Activated CD8-positive, alpha-beta memory T cell treated with anti-CD3 and anti-CD28 coated beads, Interleukin-2, amount 10 ng/mL, durations not matched to agents 7 days and 5 days (primary cell): ENCODE results near the gene LETM1. TPM values are rescaled to one million over a fixed set of nuclear protein-coding genes. Genes with fewer than 3 reads are reported as not detected.

ENCODE experiments used
- ATAC-seq: fragments of 150-1000 bp; cut with Tn5 transposase; one replicate; pipeline ENCODE4 v1.10.0; 2021; ENCODE audit warnings: moderate library complexity
- CTCF ChIA-PET: fragments of 350-600 bp; sonication (Branson Sonifier 250); formaldehyde crosslinking; loops from one replicate; lab custom pipeline; 2021; ENCODE audit warnings: antibody characterized with exemption; lab: Charles Lee
- DNase-seq: peaks from one replicate; pipeline ENCODE4 v3.0.0-alpha.2; 2020
- H3K27ac Mint-ChIP-seq: one replicate; pipeline ENCODE4 v1.8.0; 2021; ENCODE audit warnings: mild to moderate bottlenecking, mixed read lengths
- H3K27me3 Mint-ChIP-seq: one replicate; pipeline ENCODE4 v1.8.0; 2021; ENCODE audit warnings: mixed read lengths
- H3K36me3 Mint-ChIP-seq: one replicate; pipeline ENCODE4 v1.8.0; 2021; ENCODE audit warnings: mild to moderate bottlenecking, mixed read lengths
- H3K4me1 Mint-ChIP-seq: one replicate; pipeline ENCODE4 v1.8.0; 2021; ENCODE audit warnings: mixed read lengths
- H3K4me3 Mint-ChIP-seq: one replicate; pipeline ENCODE4 v1.8.0; 2021; ENCODE audit warnings: mild to moderate bottlenecking, moderate library complexity, mixed read lengths
- H3K9me3 Mint-ChIP-seq: one replicate; pipeline ENCODE4 v1.8.0; 2022; ENCODE audit warnings: low read depth, mixed read lengths
- total RNA-seq, 2 experiments: library from RNA; stranded (reverse); gene quantifications; one replicate each; pipeline ENCODE4 v1.2.3, GENCODE V29; 2021

The LETM1 gene
- total RNA-seq, 2 experiments from 2014 or later: 51.1 to 73.7 TPM

DNA sequence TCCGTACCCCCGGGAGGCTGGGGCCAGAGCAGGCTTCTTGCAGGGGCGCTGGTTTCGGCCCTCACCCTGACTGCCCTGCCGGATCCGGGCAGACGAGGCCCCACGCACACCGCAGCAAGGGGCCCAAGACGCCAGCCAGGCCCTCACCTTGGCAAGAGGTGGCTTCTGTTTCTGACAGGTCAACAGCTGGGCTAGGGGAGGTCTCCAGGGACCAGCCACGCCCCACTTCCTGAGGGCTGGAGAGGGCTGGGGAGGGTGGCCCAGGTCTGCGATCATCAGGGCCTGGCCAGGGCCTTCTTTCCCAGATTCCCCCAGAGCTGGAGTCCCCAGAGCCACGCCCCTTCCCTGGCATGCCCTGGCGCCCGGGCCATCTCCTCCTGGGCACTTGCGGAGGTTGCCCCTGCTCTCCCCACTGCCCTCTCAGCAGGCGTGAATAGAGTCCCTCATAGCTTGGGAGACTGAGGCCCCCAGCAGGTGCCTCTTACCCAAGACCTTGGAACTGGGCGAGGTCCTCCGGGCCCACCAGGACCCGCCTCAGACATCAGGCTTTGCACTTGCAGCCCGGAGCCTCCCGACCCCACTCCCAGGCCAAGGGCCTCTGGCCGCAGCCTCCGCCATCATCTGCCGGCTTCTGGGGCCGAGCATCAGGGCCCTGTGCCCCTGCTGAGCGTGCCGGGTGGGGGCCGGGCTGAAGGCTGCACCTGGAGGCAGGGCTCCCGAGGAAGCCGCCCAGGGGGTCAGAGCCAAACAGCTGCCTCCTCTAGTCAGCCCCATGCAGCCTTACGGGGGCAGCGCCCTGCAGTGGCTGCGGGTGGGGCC lies 69.2 kb downstream of the LETM1 start:
- Mint-ChIP-seq H3K36me3 (no peaks in the 10 kb centered on the region), H3K9me3 (no peaks in the 10 kb centered on the region), H3K4me1 (no peaks in the 10 kb centered on the region), H3K27me3 (peaks cover 15% of the 10 kb centered on the region), H3K27ac (no peak overlapping the region), H3K4me3 (no peak overlapping the region)
- DNase-seq: no peak
- ATAC-seq: no peak
- CTCF ChIA-PET: no interaction called here

DNA sequence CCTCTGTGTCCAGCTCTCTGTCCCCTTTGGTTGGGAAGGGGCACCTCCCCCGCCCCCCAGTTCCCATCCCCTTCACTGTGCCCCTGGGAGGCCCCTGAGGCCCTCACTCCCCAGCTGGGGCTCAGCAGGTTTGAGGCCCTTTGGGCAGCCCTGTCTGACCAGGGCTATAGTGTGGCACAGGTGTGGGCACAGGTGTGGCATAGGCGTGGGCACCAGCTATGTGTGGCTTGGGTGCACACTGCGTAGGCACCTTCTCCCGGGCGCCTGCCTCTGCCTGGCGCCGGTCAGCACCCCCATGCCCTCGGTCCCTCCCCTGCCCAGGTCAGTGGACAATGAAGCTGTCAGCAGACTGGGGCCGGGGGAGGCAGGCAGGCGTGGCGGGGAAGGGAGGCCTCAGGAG lies 70.4 kb downstream of the LETM1 start:
- no peaks in the 10 kb centered on the region for H3K4me1 Mint-ChIP-seq
- no peak for ATAC-seq
- H3K4me3 Mint-ChIP-seq: no peak overlapping the region
- no peak overlapping the region for H3K27ac Mint-ChIP-seq
- no peaks in the 10 kb centered on the region for H3K36me3 Mint-ChIP-seq
- H3K9me3 Mint-ChIP-seq: no peaks in the 10 kb centered on the region
- CTCF ChIA-PET: interaction anchor here (1.2 kb wide), 1 partner anchor 37 kb away, joined by 3 read pairs; no protein-coding TSS in a partner anchor
- DNase-seq: no peak
- H3K27me3 Mint-ChIP-seq: peaks cover 4% of the 10 kb centered on the region

DNA sequence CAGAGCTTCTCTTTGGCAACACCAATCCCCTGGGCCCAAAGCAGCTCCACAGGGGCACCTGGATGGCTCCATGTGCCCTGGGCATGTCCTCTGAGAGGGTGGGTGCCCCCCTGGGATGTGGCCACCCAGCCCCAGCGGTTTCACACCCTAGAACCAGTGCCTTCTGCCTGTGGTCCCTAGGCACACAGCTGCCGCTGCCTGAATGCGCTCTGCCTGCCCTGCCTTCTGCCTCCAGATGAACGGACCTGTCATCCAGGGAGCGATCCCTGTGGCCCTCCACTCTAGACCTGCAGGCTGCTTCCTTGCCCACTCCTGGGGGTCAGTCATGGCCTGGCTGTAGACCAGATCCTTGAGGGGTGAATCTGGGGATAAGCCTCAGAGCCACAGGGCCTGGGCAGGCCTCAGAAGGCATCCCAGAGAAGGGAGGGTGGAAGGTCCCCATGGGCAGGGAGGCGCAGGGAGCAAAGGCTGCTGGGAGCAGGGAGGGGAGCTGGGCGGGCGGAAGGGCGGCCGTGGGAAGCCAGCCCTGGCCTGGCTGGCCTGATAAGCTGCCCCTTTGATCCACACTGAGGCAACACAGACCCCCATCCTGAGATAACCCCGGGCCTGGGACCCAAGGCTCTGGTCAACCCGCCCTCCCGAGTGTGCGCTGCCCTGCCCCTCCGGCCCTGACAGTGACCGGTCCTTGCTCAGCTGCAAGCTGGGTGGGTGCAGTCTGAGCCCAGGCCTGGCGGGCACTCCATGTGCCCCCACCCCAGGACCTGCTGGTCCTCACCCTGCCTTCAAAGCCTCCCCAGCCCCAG lies 71.0 kb downstream of the LETM1 start:
- Mint-ChIP-seq H3K4me1 (no peaks in the 10 kb centered on the region), H3K9me3 (no peaks in the 10 kb centered on the region), H3K4me3 (no peak overlapping the region), H3K27me3 (no peaks in the 10 kb centered on the region), H3K36me3 (no peaks in the 10 kb centered on the region), H3K27ac (no peak overlapping the region)
- CTCF ChIA-PET: interaction anchor here (1.2 kb wide), 1 partner anchor 37 kb away, joined by 3 read pairs; no protein-coding TSS in a partner anchor
- DNase-seq (no peak), ATAC-seq (no peak)

DNA sequence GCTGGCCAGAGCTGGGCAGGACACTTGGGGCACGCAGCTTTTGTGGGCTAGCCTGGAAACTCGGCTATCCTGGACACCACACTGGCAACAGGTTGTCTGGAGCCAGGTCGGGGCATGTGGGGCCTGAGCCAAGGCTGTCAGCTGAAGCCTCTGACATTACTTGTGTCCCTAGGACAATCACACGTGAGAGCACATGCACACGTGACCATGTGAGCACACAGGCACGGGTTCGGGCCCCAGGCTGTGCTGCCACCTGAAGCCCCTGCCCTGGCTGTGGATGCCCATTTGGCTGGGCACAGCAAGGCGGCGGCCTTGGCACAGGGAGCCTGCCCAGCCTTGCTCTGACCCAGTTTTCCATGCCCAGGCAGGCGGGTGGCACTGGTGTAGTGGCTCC lies 71.6 kb downstream of the LETM1 start:
- Mint-ChIP-seq H3K4me1 (no peaks in the 10 kb centered on the region), H3K27ac (no peak overlapping the region), H3K4me3 (no peak overlapping the region), H3K36me3 (no peaks in the 10 kb centered on the region), H3K27me3 (no peaks in the 10 kb centered on the region), H3K9me3 (no peaks in the 10 kb centered on the region)
- DNase-seq (no peak), ATAC-seq (no peak)
- CTCF ChIA-PET: no interaction called here

- no peak for DNase-seq
- CTCF ChIA-PET: no interaction called here
- Mint-ChIP-seq H3K4me3 (no peak overlapping the region), H3K27me3 (no peaks in the 10 kb centered on the region), H3K36me3 (no peaks in the 10 kb centered on the region), H3K9me3 (no peaks in the 10 kb centered on the region), H3K27ac (no peak overlapping the region), H3K4me1 (no peaks in the 10 kb centered on the region)
- ATAC-seq: no peak
These were observed 72.0 kb downstream of the LETM1 start for GRCh38 chr4:1783970-1784369.

GRCh38 chr4:1783015-1783414 lies 72.9 kb downstream of the LETM1 start:
- CTCF ChIA-PET: interaction anchor here (0.6 to 1.6 kb wide), 2 partner anchors 37 to 124 kb away, joined by 3 to 5 read pairs; no protein-coding TSS in a partner anchor

GRCh38 chr4:1780435-1780834 lies 75.5 kb downstream of the LETM1 start:
- no peaks in the 10 kb centered on the region for H3K27me3 Mint-ChIP-seq
- H3K9me3 Mint-ChIP-seq: no peaks in the 10 kb centered on the region
- CTCF ChIA-PET: no interaction called here
- ATAC-seq (no peak), DNase-seq (no peak)
- H3K27ac Mint-ChIP-seq: no peak overlapping the region
- H3K36me3 Mint-ChIP-seq: no peaks in the 10 kb centered on the region
- H3K4me3 Mint-ChIP-seq: no peak overlapping the region
- H3K4me1 Mint-ChIP-seq: no peaks in the 10 kb centered on the region

More at GRCh38 chr4:1783015-1783414, 72.9 kb downstream of the LETM1 start:
- Mint-ChIP-seq H3K9me3 (no peaks in the 10 kb centered on the region), H3K4me3 (no peak overlapping the region), H3K27ac (no peak overlapping the region), H3K36me3 (no peaks in the 10 kb centered on the region), H3K4me1 (no peaks in the 10 kb centered on the region), H3K27me3 (no peaks in the 10 kb centered on the region)
- ATAC-seq (no peak), DNase-seq (no peak)

GRCh38 chr4:1779588-1780382 lies 76.2 kb downstream of the LETM1 start:
- Mint-ChIP-seq H3K4me3 (no peak overlapping the region), H3K27me3 (no peaks in the 10 kb centered on the region), H3K9me3 (no peaks in the 10 kb centered on the region), H3K4me1 (no peaks in the 10 kb centered on the region), H3K36me3 (no peaks in the 10 kb centered on the region), H3K27ac (no peak overlapping the region)
- ATAC-seq: no peak
- no peak for DNase-seq
- CTCF ChIA-PET: no interaction called here

- Mint-ChIP-seq H3K27me3 (no peaks in the 10 kb centered on the region), H3K4me1 (no peaks in the 10 kb centered on the region), H3K4me3 (no peak overlapping the region), H3K27ac (no peak overlapping the region), H3K9me3 (no peaks in the 10 kb centered on the region), H3K36me3 (no peaks in the 10 kb centered on the region)
- CTCF ChIA-PET: no interaction called here
- ATAC-seq (no peak), DNase-seq (no peak)
These were observed 77.1 kb downstream of the LETM1 start for GRCh38 chr4:1778642-1779392.

DNA sequence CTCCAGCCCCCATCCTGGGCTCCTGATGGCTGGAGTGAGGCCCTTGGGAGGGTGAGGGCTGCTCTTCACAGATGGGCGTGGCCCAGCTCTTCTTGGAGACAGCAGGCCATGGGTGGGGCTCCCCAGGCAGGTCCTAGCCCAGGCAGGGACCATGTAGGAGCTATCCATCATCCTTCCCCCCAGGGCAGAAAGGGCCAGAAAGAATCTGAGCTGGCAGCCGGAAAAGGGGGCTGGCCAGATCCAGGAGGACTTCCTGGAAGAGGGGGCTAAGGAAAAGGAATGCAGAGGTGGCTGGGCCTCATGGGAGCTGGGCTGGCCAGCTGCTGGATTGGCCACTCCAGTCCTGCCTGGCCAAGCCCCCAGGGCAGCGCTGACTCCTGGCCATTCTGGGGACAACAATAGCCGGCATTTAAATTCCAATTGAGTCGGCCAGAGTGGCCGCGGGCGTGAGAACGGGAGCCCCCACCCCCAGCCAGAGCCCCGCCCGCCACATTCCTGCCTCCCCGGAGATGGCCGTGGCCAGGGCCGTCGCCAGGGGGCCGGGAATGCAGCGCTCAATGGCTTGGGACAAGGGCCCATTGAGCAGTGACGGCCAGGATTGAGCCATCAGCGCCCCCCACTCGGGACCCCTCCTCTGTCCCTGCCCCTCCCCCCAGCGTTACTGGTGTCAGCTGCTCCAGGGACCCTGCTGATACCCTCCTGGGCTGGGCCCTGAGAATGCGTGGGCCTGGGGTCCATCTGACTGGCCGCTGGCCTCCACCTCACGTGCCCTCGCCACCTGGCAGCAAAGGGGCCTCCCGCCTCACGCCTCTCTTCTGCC lies 77.9 kb downstream of the LETM1 start:
- no peak for DNase-seq

GRCh38 chr4:1776521-1777161 lies 79.3 kb downstream of the LETM1 start:
- no peak overlapping the region for H3K4me3 Mint-ChIP-seq
- CTCF ChIA-PET: interaction anchor here (2.2 kb wide), 1 partner anchor 28 kb away, joined by 6 read pairs; no protein-coding TSS in a partner anchor

More for the DNA sequence above, 77.9 kb downstream of the LETM1 start:
- CTCF ChIA-PET: interaction anchor here (0.7 to 2.2 kb wide), 3 partner anchors 30 to 85 kb away, joined by 3 to 6 read pairs (median 3); no protein-coding TSS in a partner anchor
- Mint-ChIP-seq H3K4me3 (no peak overlapping the region), H3K36me3 (no peaks in the 10 kb centered on the region), H3K4me1 (no peaks in the 10 kb centered on the region), H3K27me3 (no peaks in the 10 kb centered on the region), H3K27ac (no peak overlapping the region), H3K9me3 (no peaks in the 10 kb centered on the region)
- ATAC-seq: no peak

More at GRCh38 chr4:1776521-1777161, 79.3 kb downstream of the LETM1 start:
- Mint-ChIP-seq H3K27ac (no peak overlapping the region), H3K27me3 (no peaks in the 10 kb centered on the region), H3K4me1 (peaks cover 2% of the 10 kb centered on the region), H3K9me3 (no peaks in the 10 kb centered on the region), H3K36me3 (no peaks in the 10 kb centered on the region)
- no peak for DNase-seq
- ATAC-seq: no peak
